Upper lobe of left lung (tissue), 6 donors: ENCODE data around the gene PTF1A. TPM values are rescaled to one million over a fixed set of nuclear protein-coding genes. Genes with fewer than 3 reads are reported as not detected.

ENCODE experiments used
- ATAC-seq, 2 donors: fragments of 200-7000 bp; cut with Tn5 transposase; one replicate each; pipeline ENCODE4 v1.9.1; 2022; ENCODE audit warnings: mild to moderate bottlenecking in 2 of 2, moderate library complexity in 2 of 2; ENCODE audit not compliant: low FRiP score in 2 of 2
- DNase-seq, 2 donors: peaks; one replicate each; pipeline ENCODE4 v3.0.0-alpha.2; 2019 to 2020
- H3K27ac ChIP-seq, 4 donors: fragments of 200-600 bp; sonication (generic); one replicate each; pipeline ENCODE4 v1.5.1; 2016 to 2019
- H3K27me3 ChIP-seq, 4 donors: fragments of 200-600 bp; sonication (generic); one replicate each; pipeline ENCODE4 v1.5.1; 2017 to 2019
- H3K36me3 ChIP-seq, 4 donors: fragments of 200-600 bp; sonication (generic); one replicate each; pipeline ENCODE4 v1.5.1; 2016 to 2019
- H3K4me1 ChIP-seq, 4 donors: fragments of 200-600 bp; sonication (generic); one replicate each; pipeline ENCODE4 v1.5.1; 2018 to 2019
- H3K4me3 ChIP-seq, 4 donors: fragments of 200-600 bp; sonication (generic); one replicate each; pipeline ENCODE4 v1.5.1; 2017 to 2019; ENCODE audit warnings: mild to moderate bottlenecking in 2 of 4, moderate library complexity in 1 of 4
- H3K9me3 ChIP-seq, 4 donors: fragments of 200-600 bp; sonication (generic); one replicate each; pipeline ENCODE4 v1.5.1; 2018 to 2019
- EP300 ChIP-seq, 4 donors: sonication (generic); formaldehyde crosslinking; IDR thresholded peaks; one replicate each; pipeline ENCODE4 v1.5.1; 2017; ENCODE audit warnings: antibody characterized with exemption in 4 of 4, control low read depth in 2 of 4
- POLR2A ChIP-seq, 4 donors: fragments of 450-650 bp; IDR thresholded peaks; one replicate each; pipeline ENCODE4 v1.5.1; 2016 to 2017; ENCODE audit warnings: antibody characterized with exemption in 4 of 4, mild to moderate bottlenecking in 2 of 4
- POLR2AphosphoS5 ChIP-seq, 2 donors: sonication (generic); formaldehyde crosslinking; IDR thresholded peaks; one replicate each; pipeline ENCODE4 v1.5.1; 2017; ENCODE audit warnings: antibody characterized with exemption in 2 of 2
- WGBS, 2 donors: methylation state at CpG; one replicate each; pipeline ENCODE4 v1.1.5; 2017 to 2018; 5-methylcytosine and 5-hydroxymethylcytosine counted together
- total RNA-seq, 6 donors: library from RNA; depleted of rRNA in 4 of 6; stranded (reverse); fragments of >200 nt in 4 of 6; gene quantifications; one replicate each; pipeline versions ENCODE4 v1.1.0 to v1.2.1, GENCODE V29; 2016 to 2021
- TF ChIP-seq, protein P1 (sequence below), 6 experiments: fragments of 450-650 bp in 4 of 6; fragments of 200-600 bp in 2 of 6; sonication (generic) in 2 of 6; IDR thresholded peaks; one replicate each; pipeline ENCODE4 v1.5.1; 2016 to 2019; ENCODE audit warnings: antibody characterized with exemption in 6 of 6
- donor health status: DM: no; HTN: no; CAD: no; lungs with moderate emphysema.
- donor health status: DM: no; HTN: yes; CAD: no; lungs with severe emphysema.

The PTF1A gene
- total RNA-seq, 6 donors from 2014 or later: not detected

DNA sequence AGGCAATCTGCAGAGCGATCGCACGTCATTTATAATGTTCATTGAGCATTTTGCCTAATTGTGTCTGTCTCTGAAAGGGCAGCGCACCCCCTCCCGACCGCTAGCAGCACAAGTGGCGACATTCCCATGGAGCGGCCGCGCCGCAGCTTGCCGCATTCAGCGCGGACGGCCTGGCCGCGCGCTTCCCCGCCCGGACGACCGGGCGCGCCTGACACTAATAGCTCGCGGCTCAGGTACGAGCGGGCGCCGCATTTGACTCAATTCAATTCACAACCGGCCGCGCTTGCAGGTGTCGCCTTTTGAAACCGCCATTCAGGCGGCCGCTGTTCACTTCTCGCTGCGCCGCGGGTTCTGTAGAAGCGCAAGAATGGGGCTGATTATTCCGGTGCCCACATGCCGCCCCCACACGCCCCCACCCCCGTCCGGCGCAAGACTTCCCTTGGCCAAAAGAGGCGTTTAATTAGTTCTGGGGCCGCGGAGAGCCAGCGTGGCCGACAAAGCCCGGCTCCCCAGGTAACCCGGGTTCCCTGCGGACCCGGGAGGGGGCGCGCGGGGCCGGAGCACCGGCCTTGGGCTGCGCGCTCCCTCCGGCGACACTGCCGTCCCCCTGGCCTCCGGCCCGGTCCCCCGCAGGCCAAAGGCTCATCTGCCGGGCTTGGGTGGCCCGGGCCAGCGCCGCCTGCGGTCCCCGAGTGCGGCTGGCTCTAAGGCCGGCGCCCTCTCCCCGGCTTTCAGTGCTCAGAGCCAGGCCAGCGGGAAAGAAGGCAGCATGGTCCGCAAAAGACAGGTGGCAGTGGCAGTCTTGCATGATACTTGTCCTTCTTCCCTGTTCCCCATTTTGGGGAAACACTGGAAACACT, 18.7 kb upstream of the PTF1A start:
- H3K27me3 ChIP-seq: peaks cover 0 to 36% (median 21%) of the 10 kb centered on the region in 4 donors
- ATAC-seq: no peak
- H3K36me3 ChIP-seq: no peaks in the 10 kb centered on the region
- H3K27ac ChIP-seq: no peak overlapping the region
- peak in 1 of 2 donors; percentile 66 for DNase-seq
- no peak for TF ChIP-seq POLR2AphosphoS5 (IDR thresholded peaks at IDR 0.05)
- 0 to 4% methylated on average over 31 to 41 of the region's 82 CpGs for WGBS, 2 donors
- peaks cover 0 to 20% (median 12%) of the 10 kb centered on the region in 4 donors for H3K4me1 ChIP-seq
- no peak overlapping the region for H3K4me3 ChIP-seq
- no peaks in the 10 kb centered on the region for H3K9me3 ChIP-seq

DNA sequence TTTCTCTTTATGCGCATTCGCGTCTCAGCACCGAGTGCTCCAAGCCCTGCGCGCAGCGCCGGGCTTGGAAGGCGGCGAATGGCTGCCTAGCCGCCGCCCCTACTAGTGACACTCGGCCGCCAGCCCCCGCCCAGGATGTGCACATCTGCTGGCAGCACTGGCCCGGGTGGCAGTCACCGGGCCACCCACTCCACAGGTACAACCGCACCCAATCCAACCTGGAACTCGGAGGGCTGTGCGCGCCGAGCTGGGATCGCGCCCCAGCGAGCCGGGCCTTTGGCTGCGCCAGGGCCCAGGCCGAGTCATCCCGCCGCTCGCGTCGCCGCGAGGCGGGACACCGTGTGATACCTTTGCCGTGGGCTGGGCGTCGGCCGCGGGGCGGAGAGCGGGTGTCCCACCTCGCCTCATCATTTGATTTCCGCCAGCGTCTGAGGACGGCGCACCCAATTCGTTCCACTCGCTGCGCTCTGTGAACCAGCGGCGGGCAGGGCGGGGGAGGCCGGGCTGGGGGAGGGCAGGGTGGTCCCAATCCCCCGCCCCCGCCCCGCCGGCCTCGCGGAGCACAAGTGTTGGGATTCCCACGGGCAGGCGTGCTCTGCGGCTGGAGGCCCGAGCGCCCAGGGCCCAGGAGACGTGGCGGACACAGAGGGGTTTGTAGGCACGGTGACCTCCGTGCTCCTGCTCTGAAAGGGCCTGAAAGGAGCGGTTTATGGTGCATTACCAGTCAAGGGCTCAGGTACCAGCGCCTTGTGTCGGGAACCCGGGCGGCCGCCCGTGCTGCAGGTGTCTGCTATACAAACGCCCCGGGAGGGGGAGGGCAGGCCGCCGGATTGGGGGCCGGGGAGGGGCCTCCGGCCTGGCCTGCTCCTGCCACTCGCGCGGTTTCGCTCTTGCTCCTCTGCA, 17.8 kb upstream of the PTF1A start:
- H3K9me3 ChIP-seq: no peaks in the 10 kb centered on the region
- TF ChIP-seq POLR2AphosphoS5 (IDR thresholded peaks at IDR 0.05) (no peak), EP300 (IDR thresholded peaks at IDR 0.05) (no peak), POLR2A (IDR thresholded peaks at IDR 0.05) (no peak)
- TF ChIP-seq, protein P1, sequence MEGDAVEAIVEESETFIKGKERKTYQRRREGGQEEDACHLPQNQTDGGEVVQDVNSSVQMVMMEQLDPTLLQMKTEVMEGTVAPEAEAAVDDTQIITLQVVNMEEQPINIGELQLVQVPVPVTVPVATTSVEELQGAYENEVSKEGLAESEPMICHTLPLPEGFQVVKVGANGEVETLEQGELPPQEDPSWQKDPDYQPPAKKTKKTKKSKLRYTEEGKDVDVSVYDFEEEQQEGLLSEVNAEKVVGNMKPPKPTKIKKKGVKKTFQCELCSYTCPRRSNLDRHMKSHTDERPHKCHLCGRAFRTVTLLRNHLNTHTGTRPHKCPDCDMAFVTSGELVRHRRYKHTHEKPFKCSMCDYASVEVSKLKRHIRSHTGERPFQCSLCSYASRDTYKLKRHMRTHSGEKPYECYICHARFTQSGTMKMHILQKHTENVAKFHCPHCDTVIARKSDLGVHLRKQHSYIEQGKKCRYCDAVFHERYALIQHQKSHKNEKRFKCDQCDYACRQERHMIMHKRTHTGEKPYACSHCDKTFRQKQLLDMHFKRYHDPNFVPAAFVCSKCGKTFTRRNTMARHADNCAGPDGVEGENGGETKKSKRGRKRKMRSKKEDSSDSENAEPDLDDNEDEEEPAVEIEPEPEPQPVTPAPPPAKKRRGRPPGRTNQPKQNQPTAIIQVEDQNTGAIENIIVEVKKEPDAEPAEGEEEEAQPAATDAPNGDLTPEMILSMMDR (IDR thresholded peaks at IDR 0.05): no peak
- no peak overlapping the region for H3K4me3 ChIP-seq
- H3K27me3 ChIP-seq: peaks cover 0 to 36% (median 21%) of the 10 kb centered on the region in 4 donors
- no peak overlapping the region for H3K27ac ChIP-seq
- DNase-seq (peak in 1 of 2 donors; percentile 80), ATAC-seq (no peak)
- H3K4me1 ChIP-seq: peaks cover 0 to 20% (median 12%) of the 10 kb centered on the region in 4 donors
- H3K36me3 ChIP-seq: no peaks in the 10 kb centered on the region
- WGBS, 2 donors: 4% methylated on average over 40 of the region's 88 CpGs; no CpG with 5 or more reads in 1 of the 2 donors

DNA sequence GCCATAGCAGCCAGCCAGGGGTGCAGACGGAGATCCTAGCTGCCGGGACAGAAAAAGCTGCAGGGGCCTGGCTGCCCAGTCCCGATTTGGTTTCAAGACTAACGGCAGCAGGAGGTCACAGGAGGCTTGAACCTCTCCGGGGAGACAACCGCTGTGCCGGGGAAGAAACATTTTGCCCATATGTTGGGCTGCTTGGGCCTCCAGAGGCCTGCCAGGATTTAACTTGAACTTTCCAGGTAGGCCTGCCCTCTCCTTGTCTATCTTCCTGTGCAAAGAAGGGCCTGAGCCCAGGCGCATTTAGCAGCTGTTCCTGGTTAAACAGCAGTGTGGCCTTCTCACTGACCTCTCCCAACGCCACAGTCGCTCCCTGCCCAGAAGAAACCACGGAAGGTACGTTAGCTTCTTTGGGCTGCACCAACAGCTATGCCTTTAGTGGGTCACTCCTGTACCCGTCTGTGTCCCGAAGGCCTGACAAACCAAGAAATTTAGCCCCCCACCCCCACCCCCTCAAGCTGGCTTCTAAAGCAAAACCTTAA, 17.1 kb upstream of the PTF1A start:
- Histone ChIP-seq H3K4me3 (no peak overlapping the region), H3K4me1 (peaks cover 0 to 20% (median 12%) of the 10 kb centered on the region in 4 donors), H3K36me3 (no peaks in the 10 kb centered on the region), H3K27me3 (peaks cover 0 to 36% (median 21%) of the 10 kb centered on the region in 4 donors), H3K9me3 (no peaks in the 10 kb centered on the region), H3K27ac (no peak overlapping the region)
- 16 to 18% methylated on average over 10 to 14 of the region's 14 CpGs for whole genome bisulfite sequencing, 2 donors
- no peak for DNase-seq
- ATAC-seq: no peak
- TF ChIP-seq POLR2AphosphoS5 (IDR thresholded peaks at IDR 0.05): no peak
- TF ChIP-seq EP300 (IDR thresholded peaks at IDR 0.05): no peak
- no peak for TF ChIP-seq POLR2A (IDR thresholded peaks at IDR 0.05)
- TF ChIP-seq, protein P1 (IDR thresholded peaks at IDR 0.05): no peak

DNA sequence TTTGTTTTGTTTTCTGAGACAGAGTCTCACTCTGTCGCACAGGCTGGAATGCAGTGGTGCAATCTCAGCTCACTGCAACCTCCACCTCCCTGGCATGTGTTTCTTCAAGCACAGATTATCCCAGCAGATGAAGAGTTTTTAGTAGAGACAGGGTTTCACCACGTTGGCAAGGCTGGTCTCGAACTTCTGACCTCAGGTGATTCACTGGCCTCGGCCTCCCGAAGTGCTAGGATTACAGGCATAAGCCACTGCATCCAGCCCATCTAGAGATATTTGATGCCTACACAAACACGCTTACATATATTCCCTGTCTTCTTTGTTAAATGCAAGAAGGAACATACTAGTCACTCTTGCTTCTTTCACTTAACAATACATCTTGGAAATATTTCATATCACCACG, 5.9 kb upstream of the PTF1A start:
- no peak for ATAC-seq

More for the DNA sequence above, 5.9 kb upstream of the PTF1A start:
- H3K4me3 ChIP-seq: no peak overlapping the region
- no peaks in the 10 kb centered on the region for H3K36me3 ChIP-seq
- DNase-seq: no peak
- WGBS, 2 donors: 60 to 65% methylated on average over 7 of the region's 7 CpGs
- H3K4me1 ChIP-seq: peaks cover 0 to under 1% (median 0%) of the 10 kb centered on the region in 4 donors
- H3K27ac ChIP-seq: no peak overlapping the region
- H3K9me3 ChIP-seq: no peaks in the 10 kb centered on the region
- TF ChIP-seq POLR2AphosphoS5 (IDR thresholded peaks at IDR 0.05) (no peak), EP300 (IDR thresholded peaks at IDR 0.05) (no peak), POLR2A (IDR thresholded peaks at IDR 0.05) (no peak)
- TF ChIP-seq, protein P1 (IDR thresholded peaks at IDR 0.05): no peak
- H3K27me3 ChIP-seq: peaks cover 0 to under 1% (median under 1%) of the 10 kb centered on the region in 4 donors
